CD4-positive, alpha-beta T cell treated with Interleukin-10 for 1 hour (primary cell): ENCODE results near the gene SLC1A3.
"Not testable (repeated sequence)": the region's sequence is repeated elsewhere in the genome, so short reads cannot be mapped to it uniquely, and the experiment has no call there.

Experiments
- DNase-seq: peaks from one replicate; pipeline ENCODE4 v3.0.0-alpha.2; 2020

SLC1A3 gene

GRCh38 chr5:36606428-36607113, at the start of gene SLC1A3:
Gene SLC1A3 (plus strand): TSS chr5:36606606. CDS start chr5:36608424, 1,818 bp downstream.
- DNase-seq = no peak

DNA sequence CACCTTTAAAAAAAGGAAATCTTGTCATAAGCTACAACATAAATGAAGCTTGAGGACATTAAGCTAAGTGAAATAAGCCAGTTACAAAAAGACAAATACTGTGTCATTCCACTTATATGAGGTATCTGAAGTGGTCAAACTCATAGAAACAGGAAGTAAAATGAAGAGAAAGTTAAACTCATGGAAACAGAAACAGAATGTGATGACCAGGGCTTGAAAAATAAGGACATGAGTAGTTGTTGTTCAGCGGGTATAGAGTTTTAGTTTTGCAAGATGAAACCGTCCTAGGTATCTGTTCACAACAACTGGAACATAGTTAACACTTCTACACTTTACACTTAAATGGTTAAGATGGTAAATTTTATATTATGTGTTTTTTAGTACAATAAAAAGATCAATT, 47.8 kb upstream of the SLC1A3 start:
- no peak for DNase-seq

- DNase-seq = no peak
Observed at GRCh38 chr5:36561601-36562000, 44.8 kb upstream of the SLC1A3 start.

DNA sequence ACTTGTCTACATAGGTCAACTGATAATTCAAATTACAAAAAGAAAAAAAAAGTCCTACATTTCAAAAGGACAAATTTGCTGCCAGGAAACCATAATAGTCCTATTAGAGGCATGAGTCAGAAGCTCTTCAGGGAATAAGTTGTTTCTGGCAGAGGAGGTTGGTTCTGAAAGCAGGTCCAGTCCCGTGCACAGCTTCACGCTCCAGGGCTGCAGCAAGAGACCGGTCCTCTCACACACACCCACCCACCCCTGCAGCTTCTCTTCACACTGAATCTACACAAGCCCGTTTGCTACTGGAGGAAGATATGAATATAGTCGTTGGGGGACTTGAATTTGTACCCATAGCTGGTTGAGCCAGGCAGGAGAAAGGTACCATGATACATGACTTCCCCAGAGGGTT, 36.9 kb upstream of the SLC1A3 start:
- no peak for DNase-seq

DNA sequence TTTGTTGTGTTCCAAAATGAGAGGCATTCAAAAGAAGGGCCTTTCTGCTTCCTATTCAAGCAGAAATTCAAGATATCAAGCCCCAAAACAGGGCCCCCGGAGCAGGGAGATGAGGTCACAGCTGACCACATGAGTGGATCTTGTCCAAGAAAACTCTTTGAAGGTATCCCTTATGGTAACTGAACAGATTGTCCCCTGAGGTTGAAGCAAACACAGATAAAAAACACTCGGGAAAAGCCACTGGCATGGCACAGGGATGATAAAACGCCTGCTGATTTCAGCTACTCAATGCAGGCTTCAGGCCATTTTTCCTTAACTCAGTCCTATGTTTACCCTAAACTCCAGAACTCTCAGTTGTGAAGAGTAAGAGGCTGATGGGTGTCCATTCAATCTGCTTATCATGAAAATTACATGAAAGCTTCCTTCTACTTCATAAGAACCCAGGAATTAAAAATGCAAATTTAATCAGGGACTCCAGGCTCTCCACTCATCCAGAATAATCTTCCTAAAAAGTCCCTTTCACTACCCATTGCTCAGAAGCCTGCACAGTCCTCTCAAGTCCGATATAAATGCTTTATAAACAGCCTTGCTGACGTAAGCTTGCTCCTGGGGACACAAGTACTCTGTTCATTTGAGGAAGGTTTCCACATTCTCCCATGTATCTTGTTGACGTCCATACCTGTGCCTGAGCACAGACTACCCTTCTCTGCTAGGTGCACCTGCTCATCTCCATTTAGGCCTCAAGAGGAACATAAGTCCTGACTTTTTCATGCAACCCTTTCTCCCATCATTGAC, 35.9 kb upstream of the SLC1A3 start:
- DNase-seq = no peak

DNA sequence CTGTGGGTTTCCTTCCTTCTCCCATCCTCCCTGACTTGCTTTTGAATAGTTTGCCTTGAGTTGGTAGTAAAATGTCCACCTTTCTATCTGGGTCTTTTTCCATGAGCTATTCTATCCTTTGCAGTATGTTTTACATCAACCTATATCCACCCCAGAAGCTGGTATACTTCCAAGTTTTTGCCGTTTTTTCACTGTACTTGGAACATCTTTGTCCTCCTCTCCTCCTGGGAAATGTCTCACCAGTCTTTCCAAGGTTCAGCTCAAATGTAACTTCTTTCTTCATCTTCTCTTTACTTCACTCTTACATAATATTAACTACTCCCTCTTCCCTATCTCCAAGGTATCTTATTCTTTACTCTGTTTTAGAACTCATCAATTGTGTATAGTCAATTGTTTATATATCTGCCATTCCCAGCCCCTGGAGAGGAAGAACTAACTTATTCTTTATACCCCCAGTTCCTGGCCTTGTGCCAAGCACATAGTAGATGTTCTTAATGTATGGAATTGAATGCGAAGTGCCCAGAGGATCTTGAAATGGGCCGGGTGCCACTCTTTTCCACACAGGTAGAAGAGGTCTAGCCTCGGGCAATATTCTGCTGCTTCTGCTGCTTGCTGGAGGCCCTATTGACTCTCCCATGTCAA, 34.9 kb upstream of the SLC1A3 start:
- DNase-seq = no peak

DNA sequence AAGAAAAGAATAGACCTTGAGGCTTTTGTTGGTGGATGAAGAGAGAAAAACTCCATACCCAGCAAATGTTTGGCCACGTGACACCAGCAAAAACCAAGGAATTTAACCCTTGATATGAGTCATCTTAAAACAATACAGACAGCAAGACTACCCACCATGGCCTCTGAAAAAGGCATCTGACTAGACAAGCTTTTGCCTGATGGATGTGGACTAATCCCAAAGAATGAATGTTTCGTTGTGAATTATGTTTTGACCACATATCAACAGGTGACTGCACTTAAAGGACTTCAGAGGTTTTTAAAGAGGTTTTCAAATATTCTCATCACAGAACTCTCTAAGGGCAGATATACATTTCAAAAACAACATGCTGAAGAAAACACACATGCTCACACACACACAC, 33.0 kb upstream of the SLC1A3 start:
- DNase-seq = no peak

GRCh38 chr5:36575361-36575781, 31.0 kb upstream of the SLC1A3 start:
- no peak for DNase-seq

DNA sequence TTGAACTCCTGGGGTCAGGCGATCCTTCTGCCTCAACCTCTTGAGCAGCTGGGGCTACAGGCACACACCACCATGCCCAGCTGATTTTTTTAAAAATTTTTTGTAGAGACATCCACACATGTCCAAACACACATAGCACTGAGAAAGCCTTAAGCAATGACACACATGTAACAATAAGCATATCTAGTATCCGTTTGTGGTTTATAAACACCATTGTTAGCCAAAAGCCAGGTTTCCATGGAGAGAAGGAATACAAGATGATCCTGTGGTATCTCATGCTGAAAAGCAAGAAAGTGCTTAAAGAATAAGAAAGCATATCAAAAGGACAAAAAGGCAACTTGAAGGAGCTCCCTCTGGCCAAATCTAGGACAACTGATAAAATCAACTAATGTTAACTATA, 29.7 kb upstream of the SLC1A3 start:
- DNase-seq = no peak

DNA sequence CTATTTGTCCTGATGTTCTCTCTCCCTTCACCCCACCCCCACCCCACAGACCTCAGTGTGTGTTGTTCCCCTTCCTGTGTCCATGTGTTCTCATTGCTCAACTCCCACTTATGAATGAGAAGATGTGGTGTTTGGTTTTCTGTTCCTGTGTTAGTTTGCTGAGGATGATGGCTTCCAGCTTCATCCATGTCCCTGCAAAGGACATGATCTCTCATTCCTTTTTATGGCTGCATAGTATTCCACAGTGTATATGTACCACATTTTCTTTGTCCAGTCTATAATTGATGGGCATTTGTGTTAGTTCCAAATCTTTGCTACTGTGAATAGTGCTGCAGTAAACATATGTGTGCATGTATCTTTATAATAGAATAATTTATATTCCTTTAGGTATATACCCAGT, 26.5 kb upstream of the SLC1A3 start:
- not testable (repeated sequence) for DNase-seq

- no peak for DNase-seq
Observed at GRCh38 chr5:36581070-36581469, 25.3 kb upstream of the SLC1A3 start.

DNA sequence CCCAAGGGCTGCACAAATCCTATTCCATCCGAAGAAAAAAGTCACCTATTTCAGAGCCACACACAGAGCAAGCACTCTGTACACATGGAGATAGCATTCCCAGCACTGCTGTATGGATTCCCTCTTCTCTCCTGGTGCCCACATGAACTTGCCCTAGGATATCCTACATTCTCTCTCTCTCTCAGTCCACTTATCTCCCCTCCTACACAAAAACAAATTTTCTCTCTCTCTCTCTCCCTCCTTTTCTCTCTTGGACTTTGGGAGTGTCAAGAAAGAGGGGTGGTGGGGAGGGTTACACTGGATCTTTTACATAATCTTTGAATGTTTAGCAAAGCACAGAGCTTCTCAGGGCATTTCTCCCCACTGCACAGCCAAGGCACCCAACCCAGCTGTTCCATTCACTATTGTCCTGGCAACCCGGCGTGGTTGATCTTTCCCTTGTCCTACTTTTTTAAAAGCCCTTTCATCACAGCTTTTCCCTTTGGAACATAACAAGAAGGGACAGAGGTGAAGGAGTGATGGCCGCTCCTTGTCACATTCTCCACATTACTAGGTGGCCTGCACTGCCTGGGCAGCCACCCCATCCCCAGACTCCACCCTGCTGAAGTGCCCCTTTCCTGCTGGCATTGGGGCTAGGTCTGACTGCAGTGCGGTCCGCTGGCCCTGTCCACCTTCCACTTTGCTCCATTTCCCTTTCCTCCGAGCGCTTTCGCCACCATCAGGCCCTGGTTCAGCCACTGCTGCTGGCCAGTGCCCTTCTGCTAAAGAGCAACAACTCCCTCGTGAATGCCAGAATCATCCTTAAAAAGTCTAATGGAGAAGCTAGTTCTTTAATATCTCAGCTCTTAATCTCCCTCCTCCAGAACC, 22.2 kb upstream of the SLC1A3 start:
- DNase-seq = no peak

DNA sequence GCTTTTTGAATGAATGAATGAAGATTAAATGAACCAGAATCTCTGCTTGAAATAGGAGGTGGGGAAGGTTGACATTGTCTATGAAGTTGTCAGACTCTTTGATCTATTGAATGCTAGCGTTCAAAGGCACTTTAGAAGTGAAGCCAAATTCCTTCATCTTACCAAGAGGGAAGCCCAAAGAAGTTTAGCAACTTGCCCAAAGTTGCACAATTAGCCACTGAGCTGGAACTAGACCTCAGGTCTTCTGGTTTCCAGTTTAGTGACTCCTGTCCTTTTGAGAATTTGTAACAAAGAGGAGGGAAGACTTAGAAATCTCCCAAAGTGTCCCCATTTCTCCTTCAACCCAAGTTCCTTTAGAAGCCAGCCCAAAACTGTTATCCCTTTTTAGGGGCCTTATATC, 20.7 kb upstream of the SLC1A3 start:
- DNase-seq = no peak

GRCh38 chr5:36587354-36587753, 19.1 kb upstream of the SLC1A3 start:
- DNase-seq = no peak

GRCh38 chr5:36589735-36590134, 16.7 kb upstream of the SLC1A3 start:
- DNase-seq = not testable (repeated sequence)

GRCh38 chr5:36590513-36591286, 15.7 kb upstream of the SLC1A3 start:
- no peak for DNase-seq

GRCh38 chr5:36593867-36594266, 12.5 kb upstream of the SLC1A3 start:
- DNase-seq = no peak

GRCh38 chr5:36596247-36596646, 10.2 kb upstream of the SLC1A3 start:
- DNase-seq = no peak

DNA sequence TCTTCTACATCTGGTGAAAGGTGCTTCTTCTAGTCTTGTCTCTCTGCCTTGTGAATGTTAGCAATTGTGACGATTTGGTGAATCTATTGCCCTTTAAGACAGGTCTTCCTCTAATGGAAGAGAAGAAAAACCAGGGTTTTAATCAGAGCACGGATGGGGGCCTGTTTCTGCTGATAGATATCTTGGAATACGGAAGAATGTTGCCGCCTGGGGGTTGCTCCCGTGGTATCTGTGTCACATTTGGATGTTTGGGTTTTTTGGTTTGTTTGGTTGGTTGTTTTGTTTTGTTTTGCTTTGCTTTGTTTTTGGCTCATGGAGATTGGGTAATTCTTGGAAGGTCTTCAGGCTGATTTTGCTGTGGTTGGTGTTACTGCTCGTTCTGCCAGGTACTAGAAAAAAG, 9.7 kb upstream of the SLC1A3 start:
- DNase-seq = no peak

DNA sequence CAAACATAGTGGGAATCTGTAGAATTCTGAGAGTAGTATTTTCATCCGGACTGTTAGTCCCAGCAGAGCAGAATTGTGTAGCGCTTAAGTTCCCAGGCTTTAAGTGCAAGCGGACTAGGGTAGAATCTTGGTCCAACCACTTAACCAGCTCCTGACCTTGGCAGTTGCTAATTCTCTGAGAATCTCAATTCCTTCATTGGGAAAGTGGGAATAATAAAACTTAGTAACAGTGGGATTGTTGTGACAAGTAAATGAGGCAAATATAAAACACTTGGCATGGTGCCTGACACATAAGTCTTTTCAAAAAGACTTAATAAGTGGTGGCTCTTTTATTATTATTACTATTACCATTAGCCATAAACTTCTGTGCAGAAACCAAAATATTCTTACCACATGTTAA, 8.4 kb upstream of the SLC1A3 start:
- DNase-seq = no peak

DNA sequence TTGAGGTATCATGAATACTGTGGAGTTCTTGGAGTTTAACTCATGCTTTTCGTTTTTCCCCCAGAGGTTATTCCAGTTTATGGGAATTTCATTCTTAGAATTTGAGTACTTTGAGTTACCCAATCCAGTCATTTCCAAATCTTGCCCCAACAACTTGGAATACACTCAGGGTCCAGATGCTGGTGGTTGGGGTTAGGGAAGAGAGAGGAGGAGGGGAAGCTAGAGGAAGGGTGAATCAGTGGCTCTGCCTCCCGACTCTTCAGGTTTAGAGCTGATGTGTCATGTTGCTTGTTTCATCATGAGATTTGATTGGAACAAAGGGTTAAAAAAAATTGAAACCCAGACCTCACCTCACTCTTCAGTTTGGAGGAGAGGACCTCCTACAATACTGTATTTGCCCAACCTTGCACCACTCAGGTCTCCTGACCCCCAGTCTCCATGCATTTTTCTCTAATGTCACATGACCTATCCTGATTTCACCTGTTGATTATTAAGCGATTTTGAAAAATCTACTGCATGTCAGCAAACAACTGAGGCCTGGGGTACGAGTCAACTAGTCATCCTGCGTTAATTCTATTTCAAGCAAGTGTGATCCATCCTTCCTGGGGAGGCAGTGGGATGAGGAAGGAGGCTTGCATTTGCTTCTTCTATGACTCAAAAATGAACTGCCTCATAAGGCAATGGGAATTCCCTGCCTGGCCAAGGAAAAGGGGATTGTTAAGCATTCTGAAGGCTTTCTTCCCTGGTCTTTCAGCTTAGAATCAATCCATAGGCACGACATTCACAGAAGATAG, 6.2 kb upstream of the SLC1A3 start:
- no peak for DNase-seq
